Uterus (tissue), 2 donors: ENCODE results near the gene OR8S1.

Experiments used
- POLR2A ChIP-seq, 2 donors: fragments of 450-650 bp; IDR thresholded peaks; one replicate each; pipeline ENCODE4 v1.6.1; 2016; ENCODE audit warnings: antibody characterized with exemption in 2 of 2, mild to moderate bottlenecking in 1 of 2, moderate library complexity in 1 of 2
- TF ChIP-seq, protein P1 (sequence below), 4 experiments: fragments of 200-600 bp in 2 of 4; fragments of 450-650 bp in 2 of 4; sonication (generic) in 2 of 4; IDR thresholded peaks; one replicate each; pipeline ENCODE4 v1.5.1; 2016 to 2019; ENCODE audit warnings: antibody characterized with exemption in 4 of 4, mild to moderate bottlenecking in 2 of 4, moderate library complexity in 1 of 4

DNA sequence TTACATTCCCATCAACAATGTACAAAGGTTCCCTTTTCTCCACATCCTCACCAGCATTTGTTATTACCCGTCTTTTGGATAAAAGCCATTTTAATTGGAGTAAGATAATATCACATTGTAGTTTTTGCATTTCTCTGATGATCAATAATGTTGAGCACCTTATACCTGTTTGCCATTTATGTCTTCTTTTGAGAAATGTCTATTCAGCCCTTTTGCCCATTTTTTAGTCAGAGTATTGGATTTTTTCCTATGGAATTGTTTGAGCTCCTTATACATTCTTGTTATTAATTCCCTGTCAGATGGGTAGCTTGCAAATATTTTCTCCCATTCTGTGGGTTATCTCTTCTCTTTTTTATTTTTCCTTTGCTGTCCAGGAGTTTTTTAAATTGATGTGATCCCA is 10.7 kb upstream of the OR8S1 start:
- TF ChIP-seq, protein P1, sequence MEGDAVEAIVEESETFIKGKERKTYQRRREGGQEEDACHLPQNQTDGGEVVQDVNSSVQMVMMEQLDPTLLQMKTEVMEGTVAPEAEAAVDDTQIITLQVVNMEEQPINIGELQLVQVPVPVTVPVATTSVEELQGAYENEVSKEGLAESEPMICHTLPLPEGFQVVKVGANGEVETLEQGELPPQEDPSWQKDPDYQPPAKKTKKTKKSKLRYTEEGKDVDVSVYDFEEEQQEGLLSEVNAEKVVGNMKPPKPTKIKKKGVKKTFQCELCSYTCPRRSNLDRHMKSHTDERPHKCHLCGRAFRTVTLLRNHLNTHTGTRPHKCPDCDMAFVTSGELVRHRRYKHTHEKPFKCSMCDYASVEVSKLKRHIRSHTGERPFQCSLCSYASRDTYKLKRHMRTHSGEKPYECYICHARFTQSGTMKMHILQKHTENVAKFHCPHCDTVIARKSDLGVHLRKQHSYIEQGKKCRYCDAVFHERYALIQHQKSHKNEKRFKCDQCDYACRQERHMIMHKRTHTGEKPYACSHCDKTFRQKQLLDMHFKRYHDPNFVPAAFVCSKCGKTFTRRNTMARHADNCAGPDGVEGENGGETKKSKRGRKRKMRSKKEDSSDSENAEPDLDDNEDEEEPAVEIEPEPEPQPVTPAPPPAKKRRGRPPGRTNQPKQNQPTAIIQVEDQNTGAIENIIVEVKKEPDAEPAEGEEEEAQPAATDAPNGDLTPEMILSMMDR (IDR thresholded peaks at IDR 0.05): no peak
- TF ChIP-seq POLR2A (IDR thresholded peaks at IDR 0.05): no peak
